HG02798 (cell line): Measurements from ENCODE around the gene FREM2.
A peak's percentile ranks its signal among the peaks of the same experiment; 100 is the strongest.

Source experiments
- ATAC-seq: cut with Tn5 transposase; IDR thresholded peaks from one replicate; pipeline ENCODE4 v1.9.1; 2021; ENCODE audit warnings: mild to moderate bottlenecking; ENCODE audit not compliant: unreplicated experiment, poor library complexity

Gene FREM2

DNA sequence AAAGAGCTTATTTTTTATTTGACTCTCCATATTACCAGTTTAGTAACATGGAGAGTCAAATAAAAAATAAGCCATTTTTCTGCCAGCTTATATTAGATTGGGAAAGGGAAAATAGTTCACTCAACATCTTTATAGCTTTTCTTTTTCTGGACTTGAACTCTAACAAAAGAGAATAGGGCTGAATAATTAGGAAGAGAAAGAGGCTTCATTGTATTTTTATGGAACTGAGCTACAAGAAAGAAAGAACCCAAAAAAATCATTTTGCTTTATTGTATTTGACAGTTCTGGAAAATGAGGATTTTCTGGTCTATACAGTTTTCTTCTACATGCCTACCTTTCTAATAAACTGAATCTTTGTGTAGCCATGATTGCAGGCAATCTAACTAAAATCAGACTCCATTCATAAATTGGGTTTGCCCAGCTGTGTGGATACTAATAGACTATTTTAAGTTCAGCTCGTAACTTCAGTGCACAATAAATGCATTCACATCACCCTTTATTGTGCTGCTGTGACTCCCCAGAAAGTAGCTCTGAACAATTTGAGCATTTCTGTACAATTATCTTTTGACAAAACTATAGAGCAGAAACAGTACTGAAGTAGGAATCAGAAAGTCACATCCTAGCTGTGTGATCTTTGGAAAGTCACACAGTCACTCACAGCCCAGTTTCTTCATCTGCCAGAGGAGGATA, 188.5 kb downstream of the FREM2 start:
- ATAC-seq = no peak

DNA sequence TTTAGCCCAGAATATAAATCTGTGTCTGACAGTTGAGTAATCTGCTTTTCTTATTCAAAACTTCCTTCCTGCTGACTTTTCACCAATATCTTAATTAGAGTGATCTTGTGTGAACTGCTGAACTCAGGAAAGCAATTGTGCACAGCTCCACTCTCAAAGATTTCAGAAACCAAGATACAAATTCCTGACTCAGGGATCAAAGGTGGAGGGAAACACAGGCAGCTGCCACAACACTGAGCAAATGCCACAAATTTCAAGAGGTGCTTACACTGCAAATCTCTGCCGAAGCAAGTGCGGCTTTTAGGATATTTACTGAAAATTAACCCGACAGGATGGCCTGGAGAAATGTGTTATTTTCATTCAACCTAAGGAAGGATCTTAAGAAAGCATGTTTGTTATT, 192.4 kb downstream of the FREM2 start:
- no peak for ATAC-seq

DNA sequence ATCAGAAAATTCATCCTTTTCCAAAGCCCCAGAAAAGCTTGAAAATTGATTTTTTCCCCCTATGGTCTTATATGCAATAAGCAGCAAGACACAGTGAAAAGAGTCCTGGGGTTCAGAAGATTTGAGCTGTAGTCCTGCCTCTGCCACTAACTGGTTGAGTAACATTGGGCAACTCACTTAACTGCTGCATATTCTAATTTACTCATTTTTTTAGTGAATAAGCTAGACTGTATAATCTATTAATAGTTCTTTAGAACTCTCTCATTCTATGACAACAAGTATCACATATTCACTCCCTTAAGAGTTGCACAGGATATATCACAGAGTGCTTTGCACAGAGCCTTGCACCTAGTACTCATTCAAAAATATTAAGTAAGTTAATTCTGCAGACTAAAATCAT, 192.9 kb downstream of the FREM2 start:
- no peak for ATAC-seq

DNA sequence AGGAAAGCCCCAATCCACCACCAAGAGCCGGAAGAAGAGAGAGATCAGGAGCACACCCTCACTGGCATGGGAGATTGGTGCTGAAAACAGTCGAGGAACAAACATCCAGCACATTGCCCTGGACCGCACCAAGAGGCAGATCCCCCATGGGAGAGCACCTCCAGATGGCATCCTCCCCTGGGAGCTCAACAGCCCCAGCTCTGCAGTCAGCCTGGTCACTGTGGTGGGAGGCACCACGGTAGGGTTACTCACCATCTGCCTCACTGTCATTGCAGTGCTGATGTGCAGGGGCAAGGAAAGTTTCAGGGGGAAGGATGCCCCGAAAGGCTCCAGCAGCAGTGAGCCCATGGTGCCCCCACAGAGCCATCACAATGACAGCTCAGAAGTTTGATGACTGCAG, 193.5 kb downstream of the FREM2 start:
- no peak for ATAC-seq

DNA sequence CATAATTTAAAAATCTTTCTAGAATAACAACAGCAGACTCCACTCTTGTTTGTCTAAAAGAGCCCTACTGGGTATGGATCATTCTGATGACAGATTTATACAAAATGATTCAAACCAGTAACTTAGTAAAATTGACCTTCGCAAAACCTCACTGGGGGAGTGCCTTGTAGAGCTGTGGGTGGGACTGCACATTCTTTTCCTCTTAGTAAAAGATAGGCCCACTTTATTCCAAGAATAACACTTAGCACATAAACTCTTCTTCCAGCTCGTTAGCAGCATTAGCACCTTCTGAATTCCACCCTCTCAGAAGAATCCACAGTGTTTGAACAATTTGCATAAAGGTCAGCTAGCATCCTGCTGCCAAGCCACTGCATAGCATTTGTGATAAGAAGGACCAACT, 196.9 kb downstream of the FREM2 start:
- no peak for ATAC-seq

DNA sequence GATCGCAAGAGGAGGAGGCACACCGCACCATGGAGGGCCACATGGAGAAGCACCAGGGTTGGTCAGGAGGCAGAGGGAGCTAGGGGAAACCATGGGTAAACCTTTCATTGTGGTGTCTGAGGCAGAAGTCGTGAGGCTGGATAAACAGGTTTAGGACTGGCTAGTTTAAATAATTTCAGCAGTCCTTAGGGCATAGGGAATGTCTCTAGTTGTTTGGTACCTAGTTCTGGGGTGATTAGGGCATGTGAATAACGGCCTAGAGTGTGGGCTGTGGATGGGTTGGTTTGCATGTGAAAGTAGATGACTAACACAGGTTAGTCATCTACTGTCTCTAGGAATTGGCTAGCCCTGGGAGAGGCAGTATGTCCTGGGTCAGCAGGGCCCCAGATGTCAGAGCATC, 201.4 kb downstream of the FREM2 start:
- peak; percentile 53 for ATAC-seq

DNA sequence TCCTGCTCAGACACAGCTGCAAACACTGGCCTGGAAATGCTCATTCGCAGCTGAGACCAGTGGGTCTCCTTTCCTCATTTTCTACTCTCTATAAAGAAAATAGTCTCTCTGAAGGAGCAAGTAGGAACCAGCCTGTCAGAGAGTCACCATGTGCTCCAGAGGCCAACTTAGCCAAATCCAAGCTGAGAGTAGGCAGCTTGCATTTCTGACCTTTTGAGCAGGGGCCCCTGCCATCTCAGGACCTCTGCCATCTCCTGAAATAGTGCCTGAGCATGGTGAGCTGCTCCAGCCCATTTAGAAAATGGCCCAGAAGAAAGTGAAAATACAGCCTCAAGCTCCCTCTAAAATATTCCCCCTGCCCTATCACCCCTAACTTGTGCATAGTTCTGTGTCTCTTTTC, 208.2 kb downstream of the FREM2 start:
- no peak for ATAC-seq

DNA sequence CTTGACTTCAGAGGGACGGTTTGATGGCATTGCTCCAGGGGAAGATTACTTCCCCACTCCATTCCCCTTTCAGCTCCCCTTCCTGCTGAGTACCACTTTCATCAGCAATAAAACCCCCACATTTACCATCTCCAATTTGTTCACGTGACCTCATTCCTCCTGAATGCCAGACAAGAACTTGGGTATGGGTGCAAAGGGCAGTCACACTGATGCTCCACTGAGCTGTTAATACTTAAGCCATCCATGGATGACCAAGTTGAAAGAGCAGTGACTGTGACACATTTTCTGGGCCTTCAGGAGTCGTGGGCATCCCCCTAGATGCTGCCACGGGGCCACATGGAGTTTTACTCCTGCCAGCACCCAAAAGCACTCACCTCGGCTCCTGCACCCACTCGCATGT, 210.6 kb downstream of the FREM2 start:
- no peak for ATAC-seq

DNA sequence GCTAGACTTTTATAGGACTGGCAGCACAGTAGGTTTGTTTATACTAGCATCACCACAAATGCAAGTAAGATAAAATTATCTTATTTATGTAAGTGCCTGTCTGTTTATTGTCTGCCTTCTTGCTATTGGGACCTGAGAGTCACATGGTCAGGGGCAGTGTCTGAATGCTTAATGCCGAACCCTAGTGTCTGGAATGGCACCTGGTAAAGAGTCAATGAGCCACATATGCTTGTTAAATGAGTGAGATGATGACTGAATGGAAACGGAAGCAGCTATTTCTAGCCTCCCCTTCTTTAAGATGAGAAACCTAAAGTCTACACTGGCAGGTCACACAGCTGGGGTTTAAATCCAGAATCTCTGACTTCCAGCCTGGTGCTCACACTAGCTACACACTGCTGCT, 211.6 kb downstream of the FREM2 start:
- ATAC-seq = no peak

DNA sequence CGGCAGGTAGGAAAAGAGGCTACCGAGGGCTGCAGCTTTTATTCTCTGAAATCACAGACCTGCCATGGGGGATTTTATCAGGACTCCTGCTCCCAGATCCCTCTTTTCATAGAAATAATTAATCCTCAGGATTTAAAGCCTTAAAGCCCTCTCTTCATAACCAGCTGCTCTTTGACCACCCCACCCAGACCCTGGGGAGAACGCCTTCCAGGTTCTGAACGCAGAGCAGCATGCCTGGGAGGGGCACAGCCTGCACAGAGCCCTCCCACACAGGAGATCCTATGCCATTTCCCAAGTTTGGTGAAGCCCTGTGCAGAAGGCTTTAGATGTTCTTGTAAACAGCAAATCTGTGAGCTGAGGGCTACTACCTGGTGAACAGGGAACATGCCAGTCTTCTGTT, 212.7 kb downstream of the FREM2 start:
- ATAC-seq = no peak

DNA sequence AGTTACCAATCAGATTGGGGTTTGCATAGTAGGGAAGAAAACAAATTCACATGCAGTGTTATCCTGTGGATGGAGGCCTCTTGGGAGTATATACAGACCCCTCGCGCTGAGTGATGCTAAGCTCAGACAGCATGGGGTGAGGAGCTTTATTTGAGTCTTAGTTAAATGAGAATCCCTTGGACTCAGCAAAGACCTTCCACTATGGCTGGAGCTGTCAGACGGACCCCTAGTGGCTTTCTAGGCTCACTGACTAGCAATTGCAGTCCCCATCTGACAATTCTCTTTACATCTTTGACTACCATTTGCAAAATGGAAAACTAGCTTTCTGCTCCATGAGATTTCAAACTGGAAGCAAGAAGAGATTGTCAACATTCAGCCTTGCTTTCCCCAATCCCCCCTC, 213.3 kb downstream of the FREM2 start:
- ATAC-seq = no peak

DNA sequence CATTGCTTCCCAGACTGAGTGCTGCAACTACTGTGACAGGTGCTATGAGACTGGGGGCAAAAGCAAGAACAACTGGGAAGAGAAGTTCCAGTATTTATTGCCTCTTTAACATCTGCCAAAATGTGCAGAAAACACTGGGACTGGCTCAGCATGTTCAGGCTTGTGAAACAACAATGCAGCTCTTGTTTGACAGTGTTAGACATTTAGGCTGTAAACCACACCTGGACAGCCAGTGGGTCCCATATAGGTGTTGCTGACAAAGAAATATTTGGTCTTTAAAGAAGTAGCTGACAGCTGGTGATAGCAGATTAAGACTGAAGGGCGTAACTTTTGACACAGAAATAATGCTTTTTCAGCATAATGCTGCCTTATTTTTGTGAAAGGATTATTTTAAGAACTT, 215.7 kb downstream of the FREM2 start:
- no peak for ATAC-seq

DNA sequence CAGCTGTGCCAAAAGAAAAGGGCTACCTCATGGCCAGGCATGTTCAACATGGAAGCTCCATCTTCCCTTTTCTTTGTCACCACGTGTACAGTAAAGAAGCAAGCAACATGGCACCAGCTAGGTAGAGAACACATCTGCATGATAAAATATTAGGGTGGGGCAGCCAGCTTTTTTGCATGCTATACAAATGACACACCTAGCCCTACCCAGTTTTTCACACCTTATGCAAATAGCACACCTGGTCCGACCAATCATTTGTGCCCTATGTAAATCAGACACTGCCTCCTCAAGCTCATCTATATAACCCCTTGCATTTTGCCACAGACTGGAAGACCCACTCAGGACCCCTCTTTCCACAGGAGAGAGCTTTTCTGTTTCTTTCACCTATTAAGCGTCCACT, 218.2 kb downstream of the FREM2 start:
- ATAC-seq = no peak

DNA sequence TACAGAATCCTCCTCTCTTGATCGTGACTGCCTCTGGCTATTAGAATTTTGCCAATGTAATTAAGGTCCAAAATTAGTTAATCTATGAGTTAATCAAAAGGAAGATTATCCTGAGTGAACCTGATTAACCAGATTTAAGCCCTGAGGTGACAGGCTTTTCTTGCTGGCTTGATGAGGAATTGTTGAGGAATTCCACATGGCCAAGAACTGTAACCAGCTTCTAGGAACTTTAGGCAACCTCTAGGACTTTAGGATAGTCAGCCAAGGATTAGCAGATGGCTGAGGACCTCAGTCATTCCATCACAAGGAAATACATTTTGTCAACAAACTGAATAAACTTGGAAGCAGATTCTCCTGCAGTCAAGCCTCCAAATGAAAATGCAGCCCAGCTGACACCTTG, 219.0 kb downstream of the FREM2 start:
- no peak for ATAC-seq

DNA sequence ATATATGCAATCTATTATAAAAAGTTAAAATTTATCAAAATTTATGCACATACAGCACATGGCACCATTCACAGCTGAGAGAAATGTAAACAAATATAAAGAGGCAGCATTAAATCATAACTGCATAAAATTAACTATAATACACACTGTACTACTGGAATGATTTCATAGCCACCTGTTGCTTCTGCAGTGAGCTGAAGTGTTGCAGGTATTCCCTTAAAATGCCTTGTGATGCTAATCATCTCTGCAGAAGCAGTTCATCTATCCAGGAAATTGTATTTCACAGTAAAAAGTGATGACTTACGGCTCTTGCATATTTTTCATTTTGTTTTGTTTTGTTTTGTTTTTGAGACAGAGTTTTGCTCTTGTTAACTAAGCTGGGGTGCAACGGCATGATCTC, 221.7 kb downstream of the FREM2 start:
- no peak for ATAC-seq

DNA sequence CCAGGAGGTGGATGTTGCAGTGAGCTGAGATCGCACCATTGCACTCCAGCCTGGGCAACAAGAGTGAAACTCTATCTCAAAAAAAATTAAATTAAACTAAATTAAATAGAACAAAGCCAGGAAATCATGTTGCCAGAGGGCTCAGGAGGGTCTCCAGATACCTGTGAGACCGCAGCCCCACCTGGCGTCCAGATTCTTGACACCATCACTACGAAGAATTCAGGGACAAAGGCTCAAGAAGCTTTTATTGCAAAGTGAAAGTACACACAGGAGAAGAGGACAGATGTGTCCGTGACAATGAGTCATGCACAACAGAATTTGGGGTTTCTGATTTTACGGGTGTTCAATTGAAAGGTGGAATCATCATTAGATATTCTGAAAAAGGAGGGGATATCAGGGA, 227.2 kb downstream of the FREM2 start:
- ATAC-seq = no peak

DNA sequence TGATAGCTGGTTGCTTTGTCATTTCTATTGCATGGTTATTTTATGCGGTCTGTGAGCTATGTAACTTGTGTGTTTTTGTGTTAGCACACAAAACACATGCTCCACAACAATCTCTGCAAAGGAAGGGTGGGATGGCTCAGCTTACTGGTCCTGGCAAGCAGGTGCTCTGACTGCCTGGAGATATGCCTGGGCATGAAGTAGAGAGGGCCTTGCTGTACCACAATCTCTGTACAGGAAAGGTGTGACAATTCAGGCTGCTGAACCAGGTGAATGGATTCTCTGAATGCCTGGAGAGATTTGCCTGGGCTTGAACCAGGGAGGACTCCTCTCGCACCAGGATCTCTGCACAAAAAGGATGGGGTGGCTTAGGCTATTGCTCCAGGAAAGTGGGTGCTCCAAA, 234.2 kb downstream of the FREM2 start:
- ATAC-seq = no peak

DNA sequence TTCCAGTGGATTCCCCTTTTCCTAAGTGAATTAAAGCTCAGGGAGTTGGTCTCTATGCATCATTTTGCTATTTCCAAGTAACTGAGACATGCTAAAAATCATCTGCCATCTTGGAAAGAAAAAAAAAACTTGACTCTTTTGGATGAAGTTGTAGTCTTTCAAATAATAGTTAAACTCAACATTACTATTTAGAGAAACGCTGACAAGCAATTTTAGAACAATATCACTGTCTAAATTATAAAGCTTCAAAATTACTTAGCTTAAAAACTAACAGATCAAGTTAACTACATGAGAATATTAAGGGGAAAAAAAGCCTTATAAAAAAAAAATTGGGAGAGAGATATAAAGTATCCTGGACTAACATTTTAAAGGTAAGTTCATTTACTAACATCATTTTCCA, 235.3 kb downstream of the FREM2 start:
- no peak for ATAC-seq

DNA sequence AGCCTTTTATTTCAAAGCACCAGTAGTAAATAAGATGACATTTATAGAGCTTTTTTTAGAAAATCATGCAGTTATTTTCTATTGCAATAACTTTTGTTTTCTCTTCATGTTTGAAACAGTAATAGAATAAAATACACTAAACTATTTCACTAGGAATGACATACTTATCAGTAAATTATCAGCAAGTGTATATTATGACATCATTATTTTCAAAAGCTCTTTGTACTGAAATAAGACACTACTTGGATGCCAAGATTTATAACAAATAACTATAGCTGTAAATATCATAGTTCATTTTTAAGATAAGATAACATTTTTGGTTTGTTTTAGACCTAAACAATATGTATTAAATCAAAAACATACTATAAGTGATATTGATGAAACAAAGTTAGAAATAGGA, 246.9 kb downstream of the FREM2 start:
- ATAC-seq = no peak
